ENCODE results near the gene PRKAG3.

GRCh38 chr2:218834685-218835084 is 3.1 kb upstream of the PRKAG3 start:
- TF ChIP-seq EZH2 (IDR thresholded peaks at IDR 0.05; ENCODE audit: borderline replicate concordance, low read depth, low read length, severe bottlenecking) (no peak), CTCF (IDR thresholded peaks at IDR 0.05; ENCODE audit: borderline replicate concordance, extremely low read depth, low read length, poor library complexity, severe bottlenecking) (no peak)
